HL-60/S4 treated with phorbol 12-myristate 13-acetate at 8.2 ng/mL for 4 days and 3 days (cell line): Measurements from ENCODE around the gene LRRC58.
"Not testable (repeated sequence)": the region's sequence is repeated elsewhere in the genome, so short reads cannot be mapped to it uniquely, and the experiment has no call there.

Experiments used
- in situ Hi-C: fragments of 300-500 bp; cut with MboI; formaldehyde crosslinking; loops from 2 replicates; pipeline ENCODE4 v1.15.0; 2022; ENCODE audit warnings: low sequenced_read_pairs

Gene LRRC58

DNA sequence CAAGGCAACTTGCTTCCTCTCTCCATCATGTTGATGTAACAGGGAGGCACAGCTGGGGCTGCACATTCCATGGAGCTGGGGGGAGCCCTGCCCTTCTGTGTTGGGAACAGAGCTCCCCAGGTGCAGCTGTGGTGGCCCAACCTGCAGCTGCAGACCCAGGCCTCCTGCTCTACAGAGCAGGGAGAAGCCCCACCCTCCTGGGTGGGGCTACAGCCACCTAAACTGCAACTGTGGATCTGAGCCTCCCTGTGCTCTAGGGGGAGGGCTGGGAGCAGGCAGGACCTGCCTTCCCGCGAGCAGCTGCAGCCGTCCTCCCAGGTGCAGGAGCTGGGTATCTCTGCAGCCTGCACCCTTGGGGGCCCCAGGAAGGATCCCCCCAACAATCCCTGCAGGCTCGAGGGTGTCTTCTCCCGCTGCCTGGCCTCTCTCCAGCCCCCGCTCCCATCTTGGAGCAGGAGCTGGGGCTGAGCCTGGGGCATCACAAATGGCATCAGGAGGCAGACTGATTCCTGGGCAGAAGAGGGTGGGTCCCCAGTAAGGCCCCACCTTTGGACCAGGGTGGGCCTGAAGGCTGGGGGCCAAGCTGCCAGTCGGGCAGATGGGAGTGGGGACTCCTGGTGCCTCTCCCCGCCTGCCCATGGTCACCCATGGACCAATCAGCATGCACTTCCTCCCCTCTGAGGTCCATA, 7.4 kb downstream of the LRRC58 start:
- in situ Hi-C loops = no loop called here

DNA sequence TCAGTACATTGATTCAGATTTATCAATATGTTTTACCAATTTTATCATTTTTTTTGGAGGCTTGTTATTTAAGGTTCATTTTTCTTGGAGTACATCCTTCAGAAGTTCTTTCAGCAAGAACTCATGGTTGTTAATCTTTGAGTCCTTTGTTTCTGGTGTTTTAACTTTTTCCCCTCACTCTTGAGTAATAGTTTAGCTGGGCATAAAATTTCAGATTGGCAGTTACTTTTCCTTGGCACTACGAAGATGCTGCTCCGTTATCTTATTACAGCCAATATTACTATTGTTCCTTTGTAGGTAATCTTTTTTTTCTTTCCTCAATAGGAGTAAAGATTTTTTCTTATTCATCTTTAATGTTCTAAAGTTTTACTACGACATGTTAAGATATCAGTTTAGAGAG, 9.8 kb downstream of the LRRC58 start:
- in situ Hi-C loops = no loop called here

DNA sequence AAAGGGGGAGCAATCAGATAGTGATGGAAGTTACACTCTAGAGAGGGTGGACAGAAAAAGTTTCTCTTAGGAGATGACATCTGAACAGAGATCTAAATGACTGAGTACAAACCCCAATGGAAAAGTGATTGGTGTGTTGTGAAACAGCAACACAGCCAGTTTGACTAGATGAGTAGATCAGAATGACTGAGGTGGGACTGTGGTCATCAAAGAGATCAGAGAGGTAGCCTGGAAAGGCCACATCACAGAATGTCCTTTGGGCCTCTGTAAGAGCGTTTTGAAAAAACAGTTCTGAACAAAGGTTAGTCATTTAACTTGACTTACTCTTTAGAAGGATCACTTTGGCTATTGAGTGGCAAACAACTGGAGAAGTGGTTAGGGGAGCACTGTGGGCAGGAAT, 10.6 kb downstream of the LRRC58 start:
- in situ Hi-C loops = no loop called here

DNA sequence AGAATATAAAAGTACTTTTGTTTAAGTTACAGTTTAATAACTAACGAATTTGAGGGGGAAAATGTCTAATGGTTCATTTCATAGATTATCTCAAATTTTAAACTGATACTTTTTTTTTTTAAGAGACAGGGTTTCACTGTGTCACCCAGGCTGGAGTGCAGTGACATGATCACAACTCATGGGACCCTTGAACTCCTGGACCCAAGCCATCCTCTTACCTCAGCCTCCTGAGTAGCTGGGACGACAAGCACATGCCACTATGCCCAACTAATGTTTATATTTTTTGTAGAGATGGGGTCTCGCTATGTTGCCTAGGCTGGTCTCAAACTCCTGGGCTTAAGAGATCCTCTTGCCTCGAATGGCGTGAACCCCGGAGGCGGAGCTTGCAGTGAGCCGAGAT, 16.5 kb downstream of the LRRC58 start:
- in situ Hi-C loops = no loop called here

- in situ Hi-C loops = no loop called here
Measured at GRCh38 chr3:120331076-120331475, 18.1 kb downstream of the LRRC58 start.

GRCh38 chr3:120326784-120327183, 22.4 kb downstream of the LRRC58 start:
- in situ Hi-C loops = no loop called here

GRCh38 chr3:120324190-120324589, 25.0 kb downstream of the LRRC58 start:
- in situ Hi-C loops = no loop called here

DNA sequence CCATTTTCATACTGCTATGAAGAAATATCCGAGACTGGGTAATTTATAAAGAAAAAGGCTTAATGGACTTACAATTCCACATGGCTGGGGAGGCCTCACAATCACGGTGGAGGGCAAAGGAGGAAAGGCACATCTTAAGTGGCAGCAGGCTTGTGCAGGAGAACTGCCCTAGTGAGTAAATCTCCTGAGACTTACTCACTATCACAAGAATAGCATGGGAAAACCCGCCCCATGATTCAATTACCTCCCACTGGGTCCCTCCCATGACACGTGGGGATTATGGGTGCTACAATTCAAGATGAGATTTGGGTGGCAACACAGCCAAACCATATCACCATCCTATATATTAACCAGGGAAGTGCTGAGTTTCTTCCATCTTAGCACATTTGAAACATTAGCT, 25.4 kb downstream of the LRRC58 start:
- in situ Hi-C loops = not testable (repeated sequence)

DNA sequence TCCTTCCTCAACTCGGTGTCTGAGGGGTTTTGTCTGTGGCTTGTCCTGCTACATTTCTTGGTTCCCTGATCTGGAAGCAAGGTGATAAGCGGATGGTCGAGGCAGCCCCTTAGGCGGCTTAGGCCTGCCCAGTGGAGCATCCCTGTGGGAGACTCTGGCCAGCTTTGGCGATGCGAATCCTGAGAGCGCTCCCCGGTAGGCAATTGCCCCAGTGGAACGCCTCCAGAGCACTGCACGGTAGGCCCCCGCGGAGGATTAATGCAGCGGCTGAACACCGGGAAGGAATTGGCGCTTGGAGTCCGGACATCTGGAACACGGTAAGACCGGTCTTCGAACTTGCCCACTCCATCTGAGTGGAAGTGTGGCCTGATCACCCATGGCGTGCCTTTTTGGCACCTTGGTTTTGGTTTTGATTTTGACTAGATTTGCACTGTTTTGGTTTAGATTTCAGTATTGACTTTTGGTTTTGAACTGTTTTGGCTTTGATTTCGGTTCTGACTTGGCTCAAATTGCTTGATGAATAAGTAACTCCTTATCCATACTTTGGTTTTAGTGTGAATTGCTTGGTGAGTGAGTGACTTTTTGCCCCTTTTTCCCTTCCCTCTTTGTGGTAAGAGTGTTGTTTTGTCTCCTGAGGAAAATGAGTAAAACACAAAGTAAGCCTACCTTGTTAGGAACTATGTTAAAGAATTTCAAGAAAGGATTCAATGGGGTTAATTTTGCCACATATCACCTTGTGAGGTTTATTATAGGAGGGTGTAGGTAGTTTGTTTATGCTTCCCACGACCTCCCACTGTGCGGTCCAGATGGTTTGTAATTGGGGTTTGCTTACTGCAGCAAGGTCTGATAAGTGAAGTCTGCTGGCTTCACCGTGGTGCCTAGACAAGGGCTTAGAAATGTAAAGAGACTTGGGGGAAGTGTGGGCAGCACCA, 37.0 kb downstream of the LRRC58 start:
- in situ Hi-C loops = no loop called here

- in situ Hi-C loops = no loop called here
Measured at GRCh38 chr3:120306519-120307455, 42.4 kb downstream of the LRRC58 start.

GRCh38 chr3:120304616-120305015, 44.5 kb downstream of the LRRC58 start:
- in situ Hi-C loops = no loop called here

DNA sequence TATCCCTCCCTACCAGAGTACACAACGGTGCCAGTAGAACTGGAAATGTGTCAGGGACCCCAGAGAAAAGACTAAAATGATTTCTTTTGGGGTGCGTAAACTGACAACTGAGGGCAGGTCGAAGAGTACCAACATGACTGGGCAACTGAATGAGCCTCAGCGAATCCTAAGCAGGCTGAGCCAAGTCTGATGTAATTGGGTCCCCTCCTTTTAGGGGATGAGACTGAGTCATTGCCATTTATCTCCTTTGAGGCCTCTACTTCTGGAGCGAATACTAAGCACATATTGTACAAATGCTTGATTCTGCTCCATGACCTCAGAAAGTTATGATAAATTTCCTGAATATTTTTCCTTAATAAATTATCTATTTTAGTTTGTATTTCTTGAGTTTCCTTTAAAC, 46.8 kb downstream of the LRRC58 start:
- in situ Hi-C loops = no loop called here

DNA sequence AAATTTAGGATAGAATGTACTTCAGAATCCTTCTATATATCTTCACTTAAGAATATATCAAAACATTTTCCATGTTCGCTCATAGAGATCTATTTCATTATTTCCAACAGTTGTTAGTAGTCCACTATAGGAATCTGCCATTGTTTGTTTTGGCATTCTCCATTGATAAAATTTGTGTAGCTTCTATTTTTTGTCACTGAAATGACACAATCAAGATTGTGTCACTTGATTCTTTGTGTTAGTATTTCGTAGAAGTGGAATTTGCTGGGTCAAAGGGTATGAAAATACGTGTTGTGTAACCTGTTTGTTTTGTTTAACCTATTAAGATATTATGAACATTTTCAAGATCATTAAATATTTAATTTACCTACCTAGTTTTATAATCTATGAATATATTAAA, 48.2 kb downstream of the LRRC58 start:
- in situ Hi-C loops = no loop called here

GRCh38 chr3:120299403-120299802, 49.8 kb downstream of the LRRC58 start:
- in situ Hi-C loops = no loop called here

- in situ Hi-C loops = no loop called here
Measured at GRCh38 chr3:120298996-120299395, 50.2 kb downstream of the LRRC58 start.

DNA sequence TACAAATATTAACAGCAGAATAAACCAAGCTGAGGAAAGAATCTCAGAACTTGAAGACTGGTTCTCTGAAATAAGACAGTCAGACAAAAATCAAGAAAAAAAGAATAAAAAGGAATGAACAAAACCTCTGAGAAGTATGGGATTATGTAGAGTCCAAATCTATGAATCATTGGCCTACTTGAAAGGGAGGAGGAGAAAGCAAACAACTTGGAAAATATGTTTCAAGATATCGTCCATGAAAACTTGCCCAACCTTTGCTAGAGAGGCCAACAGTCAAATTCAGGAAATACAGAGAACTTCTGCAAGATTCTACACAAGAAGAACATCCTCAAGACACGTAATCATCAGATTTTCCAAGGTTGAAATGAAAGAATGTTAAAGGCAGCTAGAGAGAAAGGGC, 57.6 kb downstream of the LRRC58 start:
- in situ Hi-C loops = not testable (repeated sequence)

DNA sequence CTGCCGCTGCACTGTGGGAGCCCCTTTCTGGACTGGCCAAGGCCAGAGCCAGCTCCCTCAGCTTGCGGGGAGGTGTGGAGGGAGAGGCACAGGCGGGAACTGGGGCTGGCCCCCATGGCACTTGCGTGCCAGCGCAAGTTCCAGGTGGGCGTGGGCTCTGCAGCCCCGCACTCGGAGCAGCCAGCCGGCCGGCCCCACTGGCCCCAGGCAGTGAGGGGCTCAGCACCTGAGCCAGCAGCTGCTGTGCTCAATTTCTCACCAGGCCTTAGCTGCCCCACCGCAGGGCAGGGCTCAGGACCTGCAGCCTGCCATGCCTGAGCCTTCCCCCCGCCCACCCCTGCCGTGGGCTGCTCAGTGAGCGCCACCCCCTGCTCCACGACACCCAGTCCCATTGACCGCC, 59.5 kb downstream of the LRRC58 start:
- in situ Hi-C loops = no loop called here

- in situ Hi-C loops = no loop called here
Measured at GRCh38 chr3:120286465-120286864, 62.7 kb downstream of the LRRC58 start.

GRCh38 chr3:120285508-120285841, 63.7 kb downstream of the LRRC58 start:
- in situ Hi-C loops = no loop called here

DNA sequence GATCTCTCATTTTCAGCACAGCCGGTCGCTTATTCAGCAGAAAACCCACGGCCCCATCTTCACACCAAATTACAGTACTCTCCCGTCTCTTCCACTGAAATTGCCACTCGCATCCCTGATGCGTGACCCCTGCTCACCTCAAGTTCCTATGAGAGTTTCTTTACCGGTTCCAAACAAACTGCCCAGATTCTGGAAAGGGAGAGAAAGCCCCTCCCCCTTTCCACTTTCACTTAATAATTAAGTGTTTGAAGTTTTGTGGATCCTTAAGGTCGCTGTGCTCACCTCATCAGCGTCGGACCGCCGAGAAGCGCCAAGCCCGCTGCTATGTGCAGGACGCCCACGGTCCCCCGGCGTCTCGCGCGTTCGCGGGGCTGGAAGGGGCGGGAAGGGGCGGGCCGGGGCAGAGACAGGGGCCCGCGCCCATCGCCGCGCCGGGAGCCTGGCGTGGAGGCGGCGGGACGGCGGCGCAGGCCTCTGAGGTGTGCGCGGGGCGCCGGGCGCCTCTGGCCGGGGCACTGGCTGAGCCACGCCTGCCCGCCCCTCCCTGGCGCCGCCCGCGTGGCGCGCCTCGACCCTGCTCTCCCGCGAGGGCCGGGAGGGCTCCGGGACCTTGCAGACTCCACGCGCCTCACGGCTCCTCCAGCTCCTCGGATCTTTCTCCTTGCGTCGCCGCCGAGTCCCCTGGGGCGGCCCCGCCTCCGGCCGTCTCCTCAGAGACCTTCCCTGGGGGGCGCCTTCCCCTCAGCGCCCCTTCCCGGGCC, 64.2 kb downstream of the LRRC58 start, which contains the start of gene GPR156:
Gene GPR156 (minus strand): TSS at position 476 of the 761 bp plus-strand sequence. CDS start 41,124 bp downstream, outside the sequence.
- in situ Hi-C loops = no loop called here
